NB4 (cell line): ENCODE measurements around the gene FANCC.

Experiments
- DNase-seq: peaks from one replicate; pipeline ENCODE4 v3.0.0; 2010; ENCODE audit warnings: low read depth
- H3K4me3 ChIP-seq: one replicate; pipeline ENCODE4 v1.5.1; 2011; ENCODE audit warnings: mild to moderate bottlenecking, low read depth, low read length, moderate library complexity
- CTCF ChIP-seq: IDR thresholded peaks from one replicate; pipeline ENCODE4 v1.5.1; 2012; ENCODE audit warnings: low read depth, low read length
- MYC ChIP-seq: IDR thresholded peaks from 2 replicates; pipeline ENCODE4 v1.6.1; 2011; ENCODE audit warnings: low read depth, low read length
- POLR2A ChIP-seq: IDR thresholded peaks from 2 replicates; pipeline ENCODE4 v1.6.1; 2011; ENCODE audit warnings: mild to moderate bottlenecking; ENCODE audit not compliant: insufficient read length; ENCODE audit errors: extremely low read depth
- TF ChIP-seq, protein P1 (sequence below): IDR thresholded peaks from 2 replicates; pipeline ENCODE4 v1.6.1; 2011; ENCODE audit warnings: low read depth, low read length

The FANCC gene

GRCh38 chr9:95190413-95190812 lies 127.1 kb downstream of the FANCC start:
- TF ChIP-seq POLR2A = no peak
- no peak for TF ChIP-seq CTCF
- TF ChIP-seq, protein P1, sequence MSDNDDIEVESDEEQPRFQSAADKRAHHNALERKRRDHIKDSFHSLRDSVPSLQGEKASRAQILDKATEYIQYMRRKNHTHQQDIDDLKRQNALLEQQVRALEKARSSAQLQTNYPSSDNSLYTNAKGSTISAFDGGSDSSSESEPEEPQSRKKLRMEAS = no peak
- no peak for TF ChIP-seq MYC
- DNase-seq = no peak
- H3K4me3 ChIP-seq = no peak overlapping the region

DNA sequence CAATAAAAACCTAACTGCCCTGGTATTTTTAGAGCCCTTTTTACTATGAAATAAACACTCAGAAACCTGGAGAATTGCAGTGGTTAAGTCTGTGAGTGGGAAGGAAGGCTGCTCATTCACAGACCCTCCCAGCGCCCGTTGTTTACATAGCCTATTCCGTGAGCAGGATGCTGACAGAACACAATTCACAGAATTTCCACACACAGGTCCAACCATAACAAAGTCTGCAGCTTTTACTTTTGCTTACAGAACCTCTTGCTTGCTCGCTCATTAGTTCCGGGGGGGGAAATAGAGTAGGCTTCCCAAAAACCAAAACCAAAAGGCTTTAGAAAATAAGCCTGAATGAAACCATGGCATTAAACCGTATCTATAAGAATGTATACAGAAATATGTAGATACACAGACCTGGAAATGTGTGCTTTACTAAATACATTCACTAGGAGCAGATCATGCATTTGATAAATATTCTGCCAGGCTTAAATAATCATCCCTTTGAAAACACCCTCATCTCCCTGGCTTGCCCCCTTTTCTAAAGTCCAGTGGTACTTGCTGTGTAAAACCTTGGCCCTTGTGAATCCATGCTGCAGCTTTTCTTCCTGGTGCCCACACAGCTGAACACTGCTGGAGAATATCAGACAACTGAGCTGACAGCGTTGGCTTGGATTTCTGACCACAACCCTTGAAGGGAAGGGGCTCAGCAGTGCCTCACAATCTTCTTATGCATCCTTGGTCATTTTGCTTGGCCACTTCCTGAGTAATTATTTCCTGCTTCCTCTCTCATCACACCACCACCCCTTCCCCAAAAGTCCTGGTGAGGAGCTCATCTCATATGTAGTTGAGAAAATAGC lies 128.0 kb downstream of the FANCC start:
- DNase-seq = peak; percentile 44
- H3K4me3 ChIP-seq = no peak overlapping the region
- TF ChIP-seq MYC (no peak), POLR2A (no peak), CTCF (no peak)
- TF ChIP-seq, protein P1 = no peak

DNA sequence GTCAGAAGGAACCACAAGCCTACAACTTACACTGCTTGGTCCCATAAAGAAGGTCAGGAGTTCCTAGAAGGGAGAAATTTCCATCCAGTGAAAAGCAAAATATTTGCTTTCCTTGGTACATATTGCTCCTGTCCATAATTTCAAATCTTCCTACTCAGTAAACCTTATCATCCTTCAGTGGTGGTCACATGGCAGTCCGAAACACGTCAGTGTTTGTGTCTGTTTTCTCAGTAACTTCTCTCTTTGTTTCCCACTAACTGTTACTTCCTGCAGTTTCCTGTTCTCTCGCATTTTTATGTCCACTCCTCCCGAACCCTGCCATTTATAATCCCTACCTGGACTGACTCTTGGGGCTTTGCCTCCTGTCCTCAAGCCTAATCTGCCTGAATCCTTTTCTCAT lies 129.1 kb downstream of the FANCC start:
- TF ChIP-seq MYC (no peak), POLR2A (no peak), CTCF (no peak)
- TF ChIP-seq, protein P1 = no peak
- DNase-seq = no peak
- no peak overlapping the region for H3K4me3 ChIP-seq

GRCh38 chr9:95185956-95186355 lies 131.6 kb downstream of the FANCC start:
- no peak for DNase-seq
- no peak for TF ChIP-seq CTCF
- TF ChIP-seq, protein P1 = no peak
- H3K4me3 ChIP-seq = no peak overlapping the region

- TF ChIP-seq MYC = no peak
- TF ChIP-seq CTCF = no peak
- TF ChIP-seq, protein P1 = no peak
- no peak for TF ChIP-seq POLR2A
- H3K4me3 ChIP-seq = no peak overlapping the region
- no peak for DNase-seq
Observed at GRCh38 chr9:95182854-95183563, 134.5 kb downstream of the FANCC start.
